ENCODE data around the gene ZNF317. TPM values are rescaled to one million over a fixed set of nuclear protein-coding genes. Genes with fewer than 3 reads are reported as not detected.
A peak's percentile ranks its signal among the peaks of the same experiment; 100 is the strongest.

The ZNF317 gene
- 15.0 and 17.6 TPM in 2 replicates for total RNA-seq

GRCh38 chr19:9140159-9140874, at the start of gene ZNF317:
Gene ZNF317, plus strand, starts transcription at chr19:9140397. Its CDS starts 15,620 bp downstream, at chr19:9156017.
- DNase-seq, result peak; percentile 95

GRCh38 chr19:9107375-9107774, 32.8 kb upstream of the ZNF317 start, which contains the start of gene OR7G2:
Gene OR7G2, minus strand, starts transcription at chr19:9107475. Its CDS starts 4,232 bp downstream, at chr19:9103243.
- no peak for DNase-seq

GRCh38 chr19:9109959-9110358, 30.2 kb upstream of the ZNF317 start:
- DNase-seq, result no peak

- DNase-seq, result no peak
These were observed 24.8 kb upstream of the ZNF317 start, which contains the start of gene OR7G1 for GRCh38 chr19:9115307-9115813. Gene OR7G1, minus strand, starts transcription at chr19:9115763. Its CDS starts 0 bp downstream, at chr19:9115763.

- no peak for DNase-seq
These were observed 23.6 kb upstream of the ZNF317 start for GRCh38 chr19:9116547-9116946.

- no peak for DNase-seq
These were observed 13.2 kb upstream of the ZNF317 start, which contains the start of gene OR7G3 for GRCh38 chr19:9126900-9127405. Gene OR7G3, minus strand, starts transcription at chr19:9126950. Its CDS starts 0 bp downstream, at chr19:9126950.

- DNase-seq, result peak; percentile 96
These were observed 12.0 kb upstream of the ZNF317 start for GRCh38 chr19:9128171-9128570.

GRCh38 chr19:9130965-9131364, 9.2 kb upstream of the ZNF317 start:
- DNase-seq, result no peak

GRCh38 chr19:9132422-9132821, 7.8 kb upstream of the ZNF317 start:
- DNase-seq, result no peak

- DNase-seq, result no peak
These were observed 513 bp upstream of the ZNF317 start for GRCh38 chr19:9139609-9140158.

GRCh38 chr19:9144920-9145319, 4.7 kb downstream of the ZNF317 start:
- peak; percentile 18 for DNase-seq

- no peak for DNase-seq
These were observed 6.7 kb downstream of the ZNF317 start for GRCh38 chr19:9146882-9147281.

GRCh38 chr19:9148697-9149096, 8.5 kb downstream of the ZNF317 start:
- no peak for DNase-seq

GRCh38 chr19:9149997-9150396, 9.8 kb downstream of the ZNF317 start:
- no peak for DNase-seq

- no peak for DNase-seq
These were observed 10.5 kb downstream of the ZNF317 start for GRCh38 chr19:9150650-9151049.

- no peak for DNase-seq
These were observed 11.2 kb downstream of the ZNF317 start for GRCh38 chr19:9151367-9151766.

- no peak for DNase-seq
These were observed 15.4 kb downstream of the ZNF317 start for GRCh38 chr19:9155591-9155990.

GRCh38 chr19:9156304-9156703, 16.1 kb downstream of the ZNF317 start:
- no peak for DNase-seq

- no peak for DNase-seq
These were observed 19.7 kb downstream of the ZNF317 start for GRCh38 chr19:9159891-9160290.

- DNase-seq, result no peak
These were observed 21.2 kb downstream of the ZNF317 start for GRCh38 chr19:9161427-9161826.

GRCh38 chr19:9165261-9165660, 25.1 kb downstream of the ZNF317 start:
- no peak for DNase-seq

GRCh38 chr19:9166846-9167245, 26.6 kb downstream of the ZNF317 start:
- no peak for DNase-seq

- no peak for DNase-seq
These were observed 31.3 kb downstream of the ZNF317 start for GRCh38 chr19:9171393-9171991.
